ENCODE results near the gene ANKMY1.

The ANKMY1 gene

GRCh38 chr2:240597419-240598181, 39.8 kb upstream of the ANKMY1 start:
- TF ChIP-seq, protein P1, sequence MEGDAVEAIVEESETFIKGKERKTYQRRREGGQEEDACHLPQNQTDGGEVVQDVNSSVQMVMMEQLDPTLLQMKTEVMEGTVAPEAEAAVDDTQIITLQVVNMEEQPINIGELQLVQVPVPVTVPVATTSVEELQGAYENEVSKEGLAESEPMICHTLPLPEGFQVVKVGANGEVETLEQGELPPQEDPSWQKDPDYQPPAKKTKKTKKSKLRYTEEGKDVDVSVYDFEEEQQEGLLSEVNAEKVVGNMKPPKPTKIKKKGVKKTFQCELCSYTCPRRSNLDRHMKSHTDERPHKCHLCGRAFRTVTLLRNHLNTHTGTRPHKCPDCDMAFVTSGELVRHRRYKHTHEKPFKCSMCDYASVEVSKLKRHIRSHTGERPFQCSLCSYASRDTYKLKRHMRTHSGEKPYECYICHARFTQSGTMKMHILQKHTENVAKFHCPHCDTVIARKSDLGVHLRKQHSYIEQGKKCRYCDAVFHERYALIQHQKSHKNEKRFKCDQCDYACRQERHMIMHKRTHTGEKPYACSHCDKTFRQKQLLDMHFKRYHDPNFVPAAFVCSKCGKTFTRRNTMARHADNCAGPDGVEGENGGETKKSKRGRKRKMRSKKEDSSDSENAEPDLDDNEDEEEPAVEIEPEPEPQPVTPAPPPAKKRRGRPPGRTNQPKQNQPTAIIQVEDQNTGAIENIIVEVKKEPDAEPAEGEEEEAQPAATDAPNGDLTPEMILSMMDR (conservative IDR thresholded peaks at IDR 0.05; ENCODE audit: control insufficient read depth, insufficient read depth, low read depth, low read length): no peak
- H3K4me3 ChIP-seq (ENCODE audit: control insufficient read depth, low read depth, low read length): no peak overlapping the region
- no peak for DNase-seq (ENCODE audit: low read depth)

DNA sequence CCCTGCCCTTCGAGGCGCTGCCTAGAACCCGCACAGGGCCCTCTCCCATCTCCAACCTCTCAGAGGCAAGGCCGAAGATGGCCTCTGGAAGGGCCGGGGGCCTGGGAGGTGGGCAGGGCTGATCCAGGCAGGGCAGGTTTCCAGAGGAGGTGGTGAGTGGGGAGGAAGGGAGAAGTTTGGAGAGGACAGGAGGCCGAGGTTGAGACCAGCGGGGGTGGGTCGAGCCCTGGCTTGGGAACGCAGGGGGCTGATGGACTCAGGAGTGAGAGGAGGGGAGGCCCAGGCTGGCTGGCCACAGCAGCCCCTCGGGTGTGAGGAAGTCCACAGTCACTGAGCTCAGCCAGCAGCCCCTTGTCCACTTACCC, 39.2 kb upstream of the ANKMY1 start:
- TF ChIP-seq, protein P1 (conservative IDR thresholded peaks at IDR 0.05; ENCODE audit: control insufficient read depth, insufficient read depth, low read depth, low read length): no peak
- no peak for DNase-seq (ENCODE audit: low read depth)
- no peak overlapping the region for H3K4me3 ChIP-seq (ENCODE audit: control insufficient read depth, low read depth, low read length)

GRCh38 chr2:240596491-240596931, 38.7 kb upstream of the ANKMY1 start:
- TF ChIP-seq, protein P1 (conservative IDR thresholded peaks at IDR 0.05; ENCODE audit: control insufficient read depth, insufficient read depth, low read depth, low read length): no peak
- no peak overlapping the region for H3K4me3 ChIP-seq (ENCODE audit: control insufficient read depth, low read depth, low read length)
- DNase-seq (ENCODE audit: low read depth): no peak

- H3K4me3 ChIP-seq (ENCODE audit: control insufficient read depth, low read depth, low read length): no peak overlapping the region
- DNase-seq (ENCODE audit: low read depth): no peak
- TF ChIP-seq, protein P1 (conservative IDR thresholded peaks at IDR 0.05; ENCODE audit: control insufficient read depth, insufficient read depth, low read depth, low read length): no peak
These were observed 38.3 kb upstream of the ANKMY1 start for GRCh38 chr2:240596080-240596460.

GRCh38 chr2:240595381-240596079, 37.7 kb upstream of the ANKMY1 start:
- TF ChIP-seq, protein P1 (conservative IDR thresholded peaks at IDR 0.05; ENCODE audit: control insufficient read depth, insufficient read depth, low read depth, low read length): peak; percentile 31
- DNase-seq (ENCODE audit: low read depth): no peak
- H3K4me3 ChIP-seq (ENCODE audit: control insufficient read depth, low read depth, low read length): no peak overlapping the region

DNA sequence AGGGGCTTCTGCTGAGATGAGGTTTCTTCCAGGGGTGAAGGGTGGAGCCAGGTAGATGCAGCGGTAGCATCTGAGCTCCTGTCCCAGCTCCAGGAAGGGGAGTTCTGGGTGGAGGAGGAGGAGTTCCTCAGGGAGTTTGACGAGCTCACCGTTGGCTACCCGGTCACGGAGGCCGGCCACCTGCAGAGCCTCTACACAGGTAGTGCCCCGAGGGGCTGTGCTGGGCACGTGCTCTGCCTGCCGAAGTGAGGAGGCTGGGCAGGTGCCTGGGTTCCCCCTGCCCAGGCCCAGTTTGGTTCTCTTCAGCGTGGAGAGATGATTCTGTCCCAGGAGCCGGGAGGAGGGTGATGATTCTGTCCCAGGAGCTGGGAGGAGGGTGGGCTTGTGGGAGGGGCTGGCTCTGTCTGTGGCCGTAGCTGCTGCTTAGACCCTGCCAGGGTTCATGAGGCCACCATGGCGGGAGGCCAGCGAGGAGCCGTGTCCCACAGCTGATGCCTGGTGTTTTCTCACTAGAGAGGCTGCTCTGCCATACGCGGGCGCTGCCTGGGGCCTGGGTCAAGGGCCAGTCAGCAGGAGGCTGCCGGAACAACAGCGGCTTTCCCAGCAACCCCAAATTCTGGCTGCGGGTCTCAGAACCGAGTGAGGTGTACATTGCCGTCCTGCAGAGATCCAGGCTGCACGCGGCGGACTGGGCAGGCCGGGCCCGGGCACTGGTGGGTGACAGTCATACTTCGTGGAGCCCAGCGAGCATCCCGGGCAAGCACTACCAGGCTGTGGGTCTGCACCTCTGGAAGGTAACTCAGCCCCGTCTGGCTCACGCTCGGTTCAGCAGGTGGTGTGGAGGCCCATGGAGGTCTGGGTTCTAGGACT, 37.0 kb upstream of the ANKMY1 start:
- TF ChIP-seq, protein P1 (conservative IDR thresholded peaks at IDR 0.05; ENCODE audit: control insufficient read depth, insufficient read depth, low read depth, low read length): no peak
- DNase-seq (ENCODE audit: low read depth): no peak
- H3K4me3 ChIP-seq (ENCODE audit: control insufficient read depth, low read depth, low read length): no peak overlapping the region

Data from fibroblast of mammary gland (primary cell).